HG03558 (cell line): ENCODE measurements around the gene KCTD14.
"Not testable (repeated sequence)": the region's sequence is repeated elsewhere in the genome, so short reads cannot be mapped to it uniquely, and the experiment has no call there.

ENCODE experiments used
- ATAC-seq: cut with Tn5 transposase; IDR thresholded peaks from one replicate; pipeline ENCODE4 v1.9.1; 2021; ENCODE audit warnings: moderate number of reproducible peaks; ENCODE audit not compliant: unreplicated experiment; ENCODE audit errors: extremely low read depth

KCTD14 gene

GRCh38 chr11:78022397-78023396, at the start of gene KCTD14:
Gene KCTD14 (minus strand): TSS chr11:78023276. CDS start chr11:78023249, 27 bp downstream.
- ATAC-seq = no peak

GRCh38 chr11:78072455-78072854, 49.4 kb upstream of the KCTD14 start:
- no peak for ATAC-seq

- no peak for ATAC-seq
These were observed 48.6 kb upstream of the KCTD14 start for GRCh38 chr11:78071717-78072116.

- ATAC-seq = no peak
These were observed 47.5 kb upstream of the KCTD14 start for GRCh38 chr11:78070621-78071020.

- ATAC-seq = no peak
These were observed 46.4 kb upstream of the KCTD14 start for GRCh38 chr11:78069465-78069864.

- no peak for ATAC-seq
These were observed 44.6 kb upstream of the KCTD14 start for GRCh38 chr11:78067704-78068103.

- ATAC-seq = no peak
These were observed 43.4 kb upstream of the KCTD14 start for GRCh38 chr11:78066471-78066870.

GRCh38 chr11:78065203-78065602, 42.1 kb upstream of the KCTD14 start:
- ATAC-seq = no peak

GRCh38 chr11:78063440-78064181, 40.5 kb upstream of the KCTD14 start, which contains the start of gene THRSP:
Gene THRSP (plus strand): TSS chr11:78063861. CDS start chr11:78063882, 21 bp downstream.
- no peak for ATAC-seq

- no peak for ATAC-seq
These were observed 39.6 kb upstream of the KCTD14 start for GRCh38 chr11:78062671-78063070.

- no peak for ATAC-seq
These were observed 38.8 kb upstream of the KCTD14 start for GRCh38 chr11:78061921-78062311.

GRCh38 chr11:78061088-78061920, 38.2 kb upstream of the KCTD14 start:
- no peak for ATAC-seq

- ATAC-seq = no peak
These were observed 37.5 kb upstream of the KCTD14 start for GRCh38 chr11:78060533-78060932.

GRCh38 chr11:78059749-78060328, 36.8 kb upstream of the KCTD14 start:
- not testable (repeated sequence) for ATAC-seq

GRCh38 chr11:78057462-78058055, 34.5 kb upstream of the KCTD14 start:
- no peak for ATAC-seq

GRCh38 chr11:78056093-78056492, 33.0 kb upstream of the KCTD14 start:
- ATAC-seq = no peak

GRCh38 chr11:78054971-78055370, 31.9 kb upstream of the KCTD14 start:
- ATAC-seq = no peak

GRCh38 chr11:78050964-78051831, 28.1 kb upstream of the KCTD14 start:
- no peak for ATAC-seq
